PC-3 (cell line): Measurements from ENCODE around the gene PSMD2.

Source experiments
- CTCF ChIP-seq: fragments of 300-600 bp; sonication (generic); conservative IDR thresholded peaks from 2 replicates; pipeline ENCODE4 v1.5.1; 2017; ENCODE audit warnings: antibody characterized with exemption, low read depth, mild to moderate bottlenecking, low read length
- EZH2 ChIP-seq: fragments of 300-600 bp; sonication (generic); IDR thresholded peaks from one replicate; pipeline ENCODE4 v1.6.1; 2017; ENCODE audit warnings: antibody characterized with exemption, mild to moderate bottlenecking, low read length; ENCODE audit not compliant: unreplicated experiment

- TF ChIP-seq CTCF (no peak), EZH2 (no peak)
Measured at GRCh38 chr3:184272269-184272668, 26.8 kb upstream of the PSMD2 start.
